ENCODE measurements around the gene TTC7B.

DNA sequence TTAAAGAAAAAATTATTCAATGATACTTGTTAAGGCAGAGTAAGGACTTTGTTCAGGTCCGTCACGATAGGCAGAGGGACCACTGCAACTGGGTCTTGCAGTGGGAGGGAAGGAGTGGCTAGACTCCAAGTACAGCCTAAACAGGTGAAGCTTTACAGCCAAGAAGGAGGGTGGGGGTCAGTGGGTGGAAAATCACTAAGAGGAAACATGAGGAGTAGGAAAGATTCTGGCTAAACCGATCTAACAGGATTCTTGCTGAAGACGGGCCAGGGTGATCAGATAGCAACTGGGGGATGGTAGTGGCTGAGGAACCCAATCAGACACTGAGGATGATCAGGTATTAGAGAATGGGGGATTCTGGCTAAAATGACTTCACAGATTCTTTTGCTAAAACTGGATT, 100.2 kb downstream of the TTC7B start:
- TF ChIP-seq GATAD2A (IDR thresholded peaks at IDR 0.05) (no peak), NFIX (CRISPR knock-in tag; IDR thresholded peaks at IDR 0.05; ENCODE audit: low read depth) (no peak), ZNF354B (CRISPR knock-in tag; IDR thresholded peaks at IDR 0.05) (no peak), ZFP36 (IDR thresholded peaks at IDR 0.05; ENCODE audit: low read depth, low read length, partially characterized antibody) (no peak)

Measured in K562 (cell line).